GM18507 (cell line): ENCODE results near the gene ZNF649.
A peak's percentile ranks its signal among the peaks of the same experiment; 100 is the strongest.
"Not testable (repeated sequence)": the region's sequence is repeated elsewhere in the genome, so short reads cannot be mapped to it uniquely, and the experiment has no call there.

Experiments used
- DNase-seq: peaks from one replicate; pipeline ENCODE4 v3.0.0; 2011; ENCODE audit warnings: low read depth; ENCODE audit not compliant: insufficient read length; ENCODE audit errors: extremely low spot score
- FAIRE-seq: peaks from 2 replicates; lab custom pipeline; 2011; peaks lifted over from hg19 to GRCh38; lab: Jason Lieb, UNC

The ZNF649 gene

GRCh38 chr19:51904331-51905165 is at the start of gene ZNF649:
Gene ZNF649, minus strand, starts transcription at chr19:51905017. Its CDS starts 4,910 bp downstream, at chr19:51900107.
- FAIRE-seq, result peak; percentile 83
- DNase-seq, result peak; percentile 77

- FAIRE-seq (no peak), DNase-seq (no peak)
These were observed 44.2 kb upstream of the ZNF649 start for GRCh38 chr19:51948975-51949374.

GRCh38 chr19:51946602-51947001 is 41.8 kb upstream of the ZNF649 start:
- DNase-seq (no peak), FAIRE-seq (no peak)

GRCh38 chr19:51944798-51945552 is 40.2 kb upstream of the ZNF649 start:
- no peak for FAIRE-seq
- no peak for DNase-seq

- FAIRE-seq, result no peak
- no peak for DNase-seq
These were observed 34.1 kb upstream of the ZNF649 start for GRCh38 chr19:51938936-51939335.

- no peak for FAIRE-seq
- no peak for DNase-seq
These were observed 27.1 kb upstream of the ZNF649 start for GRCh38 chr19:51931921-51932320.

GRCh38 chr19:51927859-51928258 is 23.0 kb upstream of the ZNF649 start:
- FAIRE-seq, result no peak

GRCh38 chr19:51926784-51927741 is 22.2 kb upstream of the ZNF649 start, which contains the start of gene ZNF613:
Gene ZNF613, plus strand, starts transcription at chr19:51927472. Its CDS starts 8,749 bp downstream, at chr19:51936221.
- FAIRE-seq (peak; percentile 95), DNase-seq (peak; percentile 79)

More at GRCh38 chr19:51927859-51928258, 23.0 kb upstream of the ZNF649 start:
- DNase-seq, result no peak

GRCh38 chr19:51926426-51926783 is 21.6 kb upstream of the ZNF649 start:
- FAIRE-seq (no peak), DNase-seq (no peak)

- FAIRE-seq (no peak), DNase-seq (no peak)
These were observed 17.1 kb upstream of the ZNF649 start for GRCh38 chr19:51921949-51922348.

GRCh38 chr19:51919606-51920005 is 14.8 kb upstream of the ZNF649 start:
- FAIRE-seq (no peak), DNase-seq (no peak)

- DNase-seq (no peak), FAIRE-seq (no peak)
These were observed 11.3 kb upstream of the ZNF649 start for GRCh38 chr19:51916167-51916566.

GRCh38 chr19:51915324-51915867 is 10.6 kb upstream of the ZNF649 start:
- FAIRE-seq (no peak), DNase-seq (no peak)

- FAIRE-seq, DNase-seq: not testable (repeated sequence)
These were observed 3.2 kb upstream of the ZNF649 start for GRCh38 chr19:51907981-51908380.

- FAIRE-seq, result not testable (repeated sequence)
These were observed 1.3 kb upstream of the ZNF649 start for GRCh38 chr19:51906108-51906507.

GRCh38 chr19:51905639-51906038 is 822 bp upstream of the ZNF649 start:
- not testable (repeated sequence) for DNase-seq, FAIRE-seq

More at GRCh38 chr19:51906108-51906507, 1.3 kb upstream of the ZNF649 start:
- DNase-seq, result not testable (repeated sequence)

GRCh38 chr19:51905206-51905605 is 389 bp upstream of the ZNF649 start:
- DNase-seq, result no peak
- FAIRE-seq, result no peak

GRCh38 chr19:51903192-51903591 is 1.6 kb downstream of the ZNF649 start:
- FAIRE-seq, result no peak
- DNase-seq, result no peak

- no peak for FAIRE-seq
These were observed 3.0 kb downstream of the ZNF649 start for GRCh38 chr19:51901860-51902259.

More at GRCh38 chr19:51901860-51902259, 3.0 kb downstream of the ZNF649 start:
- no peak for DNase-seq
